Inflammatory macrophage treated with lipopolysaccharide for 1 hour (primary cell): ENCODE measurements around the gene CENPW.

Experiments used
- DNase-seq, 2 donors: peaks; one replicate each; pipeline ENCODE4 v3.0.0-alpha.2; 2020 to 2022

Gene CENPW

GRCh38 chr6:126374372-126374771 is 34.5 kb downstream of the CENPW start:
- no peak for DNase-seq

GRCh38 chr6:126376682-126377081 is 36.8 kb downstream of the CENPW start:
- no peak for DNase-seq

- no peak for DNase-seq
These were observed 37.8 kb downstream of the CENPW start for GRCh38 chr6:126377594-126378153.

- DNase-seq, result no peak
These were observed 40.2 kb downstream of the CENPW start for GRCh38 chr6:126380072-126380583.

GRCh38 chr6:126381498-126381897 is 41.6 kb downstream of the CENPW start:
- DNase-seq, result no peak

- no peak for DNase-seq
These were observed 43.3 kb downstream of the CENPW start for GRCh38 chr6:126383203-126383602.

GRCh38 chr6:126385536-126385935 is 45.6 kb downstream of the CENPW start:
- no peak for DNase-seq

GRCh38 chr6:126388104-126388598 is 48.2 kb downstream of the CENPW start:
- DNase-seq, result no peak

- no peak for DNase-seq
These were observed 56.2 kb downstream of the CENPW start for GRCh38 chr6:126396131-126396530.
